ENCODE results near the gene KCTD20. TPM values are rescaled to one million over a fixed set of nuclear protein-coding genes. Genes with fewer than 3 reads are reported as not detected.
"Not testable (repeated sequence)": the region's sequence is repeated elsewhere in the genome, so short reads cannot be mapped to it uniquely, and the experiment has no call there.

The KCTD20 gene
- total and polyA plus RNA-seq, 2 donors from 2014 or later, result 11.5 to 35.6 TPM

GRCh38 chr6:36469946-36470345 lies 27.1 kb downstream of the KCTD20 start:
- DNase-seq, result no peak

GRCh38 chr6:36478051-36478526 lies 35.3 kb downstream of the KCTD20 start:
- no peaks in the 10 kb centered on the region for H3K27me3 ChIP-seq (ENCODE audit: control insufficient read depth, insufficient read depth, low read length)
- FAIRE-seq, result no peak
- H3K27ac ChIP-seq (ENCODE audit: low read depth in 2 of 2, low read length in 2 of 2), result no peak overlapping the region
- H3K9me3 ChIP-seq (ENCODE audit: control insufficient read depth in 2 of 3, insufficient read depth in 1 of 3, low read length in 3 of 3), result no peaks in the 10 kb centered on the region
- no peak overlapping the region for H3K9ac ChIP-seq (ENCODE audit: low read length in 3 of 3)
- no peaks in the 10 kb centered on the region for H3K4me1 ChIP-seq (ENCODE audit: control insufficient read depth in 2 of 3, insufficient read depth in 2 of 3, low read depth in 1 of 3, low read length in 3 of 3)
- TF ChIP-seq CTCF (IDR thresholded peaks at IDR 0.05; ENCODE audit: borderline replicate concordance, extremely low read depth, insufficient read depth), result no peak
- no peak for DNase-seq
- H3K36me3 ChIP-seq (ENCODE audit: control insufficient read depth in 2 of 3, insufficient read depth in 3 of 3, low read length in 3 of 3), result peaks cover 3 to 19% (median 8%) of the 10 kb centered on the region in 3 donors
- intact Hi-C loops (cut with DNase I), result no loop called here
- H3K4me3 ChIP-seq (ENCODE audit: low read length in 3 of 3), result no peak overlapping the region

More at GRCh38 chr6:36469946-36470345, 27.1 kb downstream of the KCTD20 start:
- H3K27ac ChIP-seq (ENCODE audit: low read depth in 2 of 2, low read length in 2 of 2), result no peak overlapping the region
- no peaks in the 10 kb centered on the region for H3K9me3 ChIP-seq (ENCODE audit: control insufficient read depth in 2 of 3, insufficient read depth in 1 of 3, low read length in 3 of 3)
- H3K4me1 ChIP-seq (ENCODE audit: control insufficient read depth in 2 of 3, insufficient read depth in 2 of 3, low read depth in 1 of 3, low read length in 3 of 3), result no peaks in the 10 kb centered on the region
- TF ChIP-seq CTCF (IDR thresholded peaks at IDR 0.05; ENCODE audit: borderline replicate concordance, extremely low read depth, insufficient read depth), result no peak
- H3K4me3 ChIP-seq (ENCODE audit: low read length in 3 of 3), result no peak overlapping the region
- peaks cover 0 to 7% (median 7%) of the 10 kb centered on the region in 3 donors for H3K36me3 ChIP-seq (ENCODE audit: control insufficient read depth in 2 of 3, insufficient read depth in 3 of 3, low read length in 3 of 3)
- H3K27me3 ChIP-seq (ENCODE audit: control insufficient read depth, insufficient read depth, low read length), result no peaks in the 10 kb centered on the region
- no peak overlapping the region for H3K9ac ChIP-seq (ENCODE audit: low read length in 3 of 3)
- no peak for FAIRE-seq
- intact Hi-C loops (cut with DNase I), result no loop called here

GRCh38 chr6:36479256-36479655 lies 36.5 kb downstream of the KCTD20 start:
- FAIRE-seq, result no peak
- TF ChIP-seq CTCF (IDR thresholded peaks at IDR 0.05; ENCODE audit: borderline replicate concordance, extremely low read depth, insufficient read depth), result no peak
- intact Hi-C loops (cut with DNase I), result no loop called here
- no peaks in the 10 kb centered on the region for H3K9me3 ChIP-seq (ENCODE audit: control insufficient read depth in 2 of 3, insufficient read depth in 1 of 3, low read length in 3 of 3)
- no peaks in the 10 kb centered on the region for H3K4me1 ChIP-seq (ENCODE audit: control insufficient read depth in 2 of 3, insufficient read depth in 2 of 3, low read depth in 1 of 3, low read length in 3 of 3)
- H3K36me3 ChIP-seq (ENCODE audit: control insufficient read depth in 2 of 3, insufficient read depth in 3 of 3, low read length in 3 of 3), result peaks cover 3 to 19% (median 8%) of the 10 kb centered on the region in 3 donors
- no peak overlapping the region for H3K4me3 ChIP-seq (ENCODE audit: low read length in 3 of 3)
- no peaks in the 10 kb centered on the region for H3K27me3 ChIP-seq (ENCODE audit: control insufficient read depth, insufficient read depth, low read length)
- H3K9ac ChIP-seq (ENCODE audit: low read length in 3 of 3), result no peak overlapping the region
- DNase-seq, result no peak
- no peak overlapping the region for H3K27ac ChIP-seq (ENCODE audit: low read depth in 2 of 2, low read length in 2 of 2)

- not testable (repeated sequence) for FAIRE-seq
These were observed 40.5 kb downstream of the KCTD20 start for GRCh38 chr6:36483326-36483725.

More at GRCh38 chr6:36483326-36483725, 40.5 kb downstream of the KCTD20 start:
- H3K4me1 ChIP-seq (ENCODE audit: control insufficient read depth in 2 of 3, insufficient read depth in 2 of 3, low read depth in 1 of 3, low read length in 3 of 3); H3K27me3 ChIP-seq (ENCODE audit: control insufficient read depth, insufficient read depth, low read length); H3K4me3 ChIP-seq (ENCODE audit: low read length in 3 of 3); intact Hi-C loops (cut with DNase I); H3K27ac ChIP-seq (ENCODE audit: low read depth in 2 of 2, low read length in 2 of 2); H3K9me3 ChIP-seq (ENCODE audit: control insufficient read depth in 2 of 3, insufficient read depth in 1 of 3, low read length in 3 of 3); H3K9ac ChIP-seq (ENCODE audit: low read length in 3 of 3); DNase-seq: not testable (repeated sequence)
- peaks cover 12 to 30% (median 30%) of the 10 kb centered on the region in 3 donors for H3K36me3 ChIP-seq (ENCODE audit: control insufficient read depth in 2 of 3, insufficient read depth in 3 of 3, low read length in 3 of 3)

Data from kidney (tissue), 14 donors.